ENCODE data around the gene NCAPD2. TPM values are rescaled to one million over a fixed set of nuclear protein-coding genes. Genes with fewer than 3 reads are reported as not detected.
A peak's percentile ranks its signal among the peaks of the same experiment; 100 is the strongest.

Gene NCAPD2
- polyA plus RNA-seq, 3 donors: 6.2 to 15.0 (median 8.3) TPM

- peaks cover 0 to 2% (median 0%) of the 10 kb centered on the region in 7 donors for H3K9me3 Mint-ChIP-seq
Measured at GRCh38 chr12:6552140-6552551, 58.2 kb downstream of the NCAPD2 start.

DNA sequence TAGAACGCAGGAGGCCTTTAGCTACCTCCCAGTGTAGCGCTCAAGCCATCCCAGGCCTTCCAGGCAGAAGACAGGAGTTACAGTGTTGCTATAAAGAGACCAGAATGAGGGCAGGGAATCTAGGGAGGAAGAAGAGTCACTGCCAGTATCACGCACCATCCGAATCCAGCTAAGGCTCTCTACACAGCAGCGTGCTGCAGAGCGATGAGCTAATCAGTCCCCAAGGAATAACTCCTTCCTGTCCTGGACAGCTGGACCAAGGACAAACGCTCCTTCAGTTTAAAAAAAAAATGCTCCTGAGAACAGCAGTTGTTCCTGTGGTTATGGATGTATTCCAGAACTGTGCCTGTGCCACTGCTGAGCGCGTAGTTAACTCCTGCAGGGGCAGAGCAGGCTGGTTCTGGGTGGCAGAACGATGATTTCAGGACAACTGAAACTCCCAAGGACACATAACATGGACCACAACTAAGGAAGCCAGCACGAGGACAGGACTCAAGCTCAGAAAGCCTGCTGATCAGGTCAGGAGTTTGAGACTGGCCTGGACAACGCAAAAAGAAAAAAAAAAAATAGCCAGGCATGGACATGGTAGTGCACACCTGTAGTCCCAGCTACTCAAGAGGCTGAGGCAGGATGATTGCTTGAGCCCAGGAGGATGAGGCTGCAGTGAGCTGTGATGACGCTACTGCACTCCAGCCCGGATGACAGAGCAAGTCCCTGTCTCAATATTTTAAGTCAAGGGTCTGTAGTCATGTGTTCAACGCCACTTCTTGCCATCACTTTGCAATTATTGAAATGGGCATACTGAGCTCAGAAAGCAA lies 59.4 kb downstream of the NCAPD2 start:
- H3K9me3 ChIP-seq (replicated peaks in 1 of 2; ENCODE audit: control insufficient read depth in 1 of 2, insufficient read depth in 1 of 2, low read length in 2 of 2): no peaks in the 10 kb centered on the region
- Mint-ChIP-seq H3K4me1 (peaks cover 82% of the 10 kb centered on the region), H3K27me3 (ENCODE audit: low read depth in 3 of 3) (peaks cover 0 to 1% (median 0%) of the 10 kb centered on the region in 3 donors), H3K4me3 (peak overlapping the region in 1 of 2 donors; percentile 67), H3K27ac (peak overlapping the region in 6 of 7 donors; percentile 19 to 94 (median 73)), H3K36me3 (peaks cover 17 to 42% of the 10 kb centered on the region in 2 donors), H3K9me3 (peaks cover 0 to 2% (median 0%) of the 10 kb centered on the region in 7 donors)
- H3K4me1 ChIP-seq (ENCODE audit: control insufficient read depth in 1 of 2, insufficient read depth in 2 of 2, low read length in 2 of 2): peaks cover 74 to 88% of the 10 kb centered on the region in 2 donors
- peaks cover 11 to 23% of the 10 kb centered on the region in 2 donors for H3K36me3 ChIP-seq (replicated peaks in 1 of 2; ENCODE audit: control insufficient read depth in 1 of 2, insufficient read depth in 2 of 2, low read length in 2 of 2)
- peaks cover 57% of the 10 kb centered on the region for H4K20me1 ChIP-seq (ENCODE audit: insufficient read depth, low read length)
- H3K27ac ChIP-seq (ENCODE audit: low read depth in 1 of 2, low read length in 2 of 2): peak overlapping the region in 1 of 2 donors; percentile 91
- no peak overlapping the region for H3K9ac ChIP-seq (ENCODE audit: insufficient read depth, low read length, poor library complexity, severe bottlenecking)
- H3K4me2 ChIP-seq (replicated peaks; ENCODE audit: extremely low read depth, low read length, poor library complexity, severe bottlenecking): peak overlapping the region; percentile 99
- no peak overlapping the region for H2AFZ ChIP-seq (ENCODE audit: insufficient read depth, low read depth, low read length, poor library complexity, severe bottlenecking)
- DNase-seq: no peak
- WGBS (ENCODE audit: insufficient coverage): 61% methylated on average over 7 of the region's 15 CpGs
- H3K79me2 ChIP-seq (ENCODE audit: insufficient read depth, low read length): peaks cover 84% of the 10 kb centered on the region
- TF ChIP-seq, protein P1, sequence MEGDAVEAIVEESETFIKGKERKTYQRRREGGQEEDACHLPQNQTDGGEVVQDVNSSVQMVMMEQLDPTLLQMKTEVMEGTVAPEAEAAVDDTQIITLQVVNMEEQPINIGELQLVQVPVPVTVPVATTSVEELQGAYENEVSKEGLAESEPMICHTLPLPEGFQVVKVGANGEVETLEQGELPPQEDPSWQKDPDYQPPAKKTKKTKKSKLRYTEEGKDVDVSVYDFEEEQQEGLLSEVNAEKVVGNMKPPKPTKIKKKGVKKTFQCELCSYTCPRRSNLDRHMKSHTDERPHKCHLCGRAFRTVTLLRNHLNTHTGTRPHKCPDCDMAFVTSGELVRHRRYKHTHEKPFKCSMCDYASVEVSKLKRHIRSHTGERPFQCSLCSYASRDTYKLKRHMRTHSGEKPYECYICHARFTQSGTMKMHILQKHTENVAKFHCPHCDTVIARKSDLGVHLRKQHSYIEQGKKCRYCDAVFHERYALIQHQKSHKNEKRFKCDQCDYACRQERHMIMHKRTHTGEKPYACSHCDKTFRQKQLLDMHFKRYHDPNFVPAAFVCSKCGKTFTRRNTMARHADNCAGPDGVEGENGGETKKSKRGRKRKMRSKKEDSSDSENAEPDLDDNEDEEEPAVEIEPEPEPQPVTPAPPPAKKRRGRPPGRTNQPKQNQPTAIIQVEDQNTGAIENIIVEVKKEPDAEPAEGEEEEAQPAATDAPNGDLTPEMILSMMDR (IDR thresholded peaks at IDR 0.05): no peak
- no peaks in the 10 kb centered on the region for H3K27me3 ChIP-seq (ENCODE audit: control insufficient read depth in 2 of 2, insufficient read depth in 2 of 2, low read length in 2 of 2)
- intact Hi-C loops (cut with micrococcal nuclease): no loop called here
- peak overlapping the region in 1 of 3 experiments; percentile 97 for H3K4me3 ChIP-seq (replicated peaks in 1 of 3; ENCODE audit: low read depth in 2 of 3, low read length in 3 of 3)

More at GRCh38 chr12:6552140-6552551, 58.2 kb downstream of the NCAPD2 start:
- H3K9me3 ChIP-seq (replicated peaks in 1 of 2; ENCODE audit: control insufficient read depth in 1 of 2, insufficient read depth in 1 of 2, low read length in 2 of 2): no peaks in the 10 kb centered on the region
- H3K27ac ChIP-seq (ENCODE audit: low read depth in 1 of 2, low read length in 2 of 2): peak overlapping the region; percentile 86 to 91
- no peak for DNase-seq
- no peaks in the 10 kb centered on the region for H3K27me3 ChIP-seq (ENCODE audit: control insufficient read depth in 2 of 2, insufficient read depth in 2 of 2, low read length in 2 of 2)
- intact Hi-C loops (cut with micrococcal nuclease): no loop called here
- H3K4me3 ChIP-seq (replicated peaks in 1 of 3; ENCODE audit: low read depth in 2 of 3, low read length in 3 of 3): peak overlapping the region in 1 of 3 experiments; percentile 97
- peaks cover 19 to 31% of the 10 kb centered on the region in 2 donors for H3K36me3 ChIP-seq (replicated peaks in 1 of 2; ENCODE audit: control insufficient read depth in 1 of 2, insufficient read depth in 2 of 2, low read length in 2 of 2)
- H3K4me2 ChIP-seq (replicated peaks; ENCODE audit: extremely low read depth, low read length, poor library complexity, severe bottlenecking): peak overlapping the region; percentile 99
- Mint-ChIP-seq H3K27ac (peak overlapping the region; percentile 93 to 98 (median 95)), H3K4me3 (peak overlapping the region in 1 of 2 donors; percentile 42), H3K36me3 (peaks cover 28 to 53% of the 10 kb centered on the region in 2 donors), H3K4me1 (peaks cover 88% of the 10 kb centered on the region), H3K27me3 (ENCODE audit: low read depth in 3 of 3) (peaks cover 0 to 1% (median 0%) of the 10 kb centered on the region in 3 donors)
- peak overlapping the region; percentile 66 for H3K9ac ChIP-seq (ENCODE audit: insufficient read depth, low read length, poor library complexity, severe bottlenecking)
- H4K20me1 ChIP-seq (ENCODE audit: insufficient read depth, low read length): peaks cover 69% of the 10 kb centered on the region
- H3K4me1 ChIP-seq (ENCODE audit: control insufficient read depth in 1 of 2, insufficient read depth in 2 of 2, low read length in 2 of 2): peaks cover 81 to 91% of the 10 kb centered on the region in 2 donors
- H3K79me2 ChIP-seq (ENCODE audit: insufficient read depth, low read length): peaks cover 92% of the 10 kb centered on the region
- no peak overlapping the region for H2AFZ ChIP-seq (ENCODE audit: insufficient read depth, low read depth, low read length, poor library complexity, severe bottlenecking)
- 49% methylated on average over 4 of the region's 4 CpGs for WGBS (ENCODE audit: insufficient coverage)
- TF ChIP-seq, protein P1 (IDR thresholded peaks at IDR 0.05): no peak

All from CD14-positive monocyte (primary cell).